Measurements from ENCODE around the gene ABCC4. TPM values are rescaled to one million over a fixed set of nuclear protein-coding genes. Genes with fewer than 3 reads are reported as not detected.

The ABCC4 gene
- total RNA-seq (2014; rRNA removed; shearing (Covaris generic)): 32.4 and 35.4 TPM in 2 replicates

DNA sequence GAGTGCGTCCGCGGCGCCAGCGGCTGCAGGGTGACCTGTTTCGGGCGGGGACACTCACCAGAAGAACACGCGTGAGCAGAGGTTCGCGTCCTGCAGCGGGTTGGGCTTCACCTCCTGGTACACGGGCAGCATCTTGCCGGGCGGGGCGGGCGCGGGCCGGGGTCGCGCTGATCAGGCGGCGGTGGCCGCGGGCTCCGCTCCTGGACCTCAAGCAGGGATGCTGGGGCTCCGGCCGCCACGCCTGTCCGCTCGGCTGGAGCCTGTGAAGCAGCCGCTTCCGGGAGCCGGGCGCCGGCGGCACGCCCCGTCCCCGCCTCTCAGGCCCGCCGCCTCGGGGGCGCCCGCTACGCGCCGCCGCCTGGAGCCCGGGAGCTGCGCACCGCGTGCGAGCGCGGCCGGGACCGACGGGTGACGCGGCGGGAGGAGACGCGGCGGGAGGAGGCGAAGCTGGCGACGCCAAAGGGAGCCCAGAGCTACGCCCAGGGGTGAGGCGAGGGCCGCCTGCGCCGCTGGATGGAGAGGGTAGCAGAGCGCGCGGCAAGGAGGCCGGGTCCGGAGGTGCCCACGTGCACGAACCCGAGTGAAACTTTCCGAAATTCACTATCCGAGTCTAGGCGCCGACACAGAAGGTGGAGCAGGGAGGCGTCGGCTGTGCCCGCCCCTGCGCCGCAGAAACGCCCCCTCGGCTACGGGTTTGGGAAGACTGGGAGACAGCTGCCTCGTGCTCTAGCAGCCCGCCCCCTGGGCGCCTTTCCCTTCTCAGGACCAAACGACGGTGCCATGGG, at the start of gene ABCC4:
TSS of gene ABCC4 (minus strand) at position 269 of the 785 bp plus-strand sequence. CDS start at position 132, 137 bp downstream.
- DNase-seq (ENCODE audit: low spot score): peak; percentile 58

DNA sequence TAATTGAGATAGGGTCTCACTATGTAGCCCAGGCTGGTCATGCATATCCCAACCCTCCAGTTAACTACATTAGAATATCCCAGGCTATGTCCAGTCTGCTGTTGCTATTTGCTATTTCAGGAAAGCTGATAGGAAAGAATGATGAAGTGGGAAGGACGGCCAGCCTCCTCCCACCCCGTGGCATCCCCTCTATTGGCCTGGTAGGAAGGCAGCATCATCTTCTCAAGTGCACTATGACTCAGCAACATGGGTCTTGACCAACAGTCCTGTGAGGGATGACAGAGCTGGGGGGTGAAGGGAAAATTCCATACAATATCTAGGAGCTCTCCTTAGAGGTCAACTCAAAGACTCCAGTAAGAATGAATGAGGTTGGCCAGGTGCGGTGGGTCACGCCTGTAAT, 48.0 kb upstream of the ABCC4 start:
- peak; percentile 56 for DNase-seq (ENCODE audit: low spot score)

DNA sequence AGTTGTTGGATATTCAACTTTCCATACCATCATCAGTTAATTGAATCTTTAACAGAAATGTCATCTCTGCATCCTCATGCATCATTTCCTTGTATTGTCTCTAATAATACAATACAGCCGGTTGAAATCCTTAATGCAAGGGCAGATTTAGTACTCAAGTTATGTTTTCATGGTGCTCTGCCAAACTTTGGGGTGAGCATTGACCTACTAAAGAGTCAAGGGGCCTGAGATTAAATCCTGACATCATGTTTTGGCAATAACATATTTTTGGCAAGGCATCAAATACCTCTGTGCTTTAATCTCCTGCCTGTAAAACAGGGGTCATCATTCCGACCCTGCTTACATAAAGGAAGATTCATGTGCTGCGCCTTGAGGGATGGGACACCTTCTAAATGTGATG, 42.7 kb upstream of the ABCC4 start:
- DNase-seq (ENCODE audit: low spot score): no peak

DNA sequence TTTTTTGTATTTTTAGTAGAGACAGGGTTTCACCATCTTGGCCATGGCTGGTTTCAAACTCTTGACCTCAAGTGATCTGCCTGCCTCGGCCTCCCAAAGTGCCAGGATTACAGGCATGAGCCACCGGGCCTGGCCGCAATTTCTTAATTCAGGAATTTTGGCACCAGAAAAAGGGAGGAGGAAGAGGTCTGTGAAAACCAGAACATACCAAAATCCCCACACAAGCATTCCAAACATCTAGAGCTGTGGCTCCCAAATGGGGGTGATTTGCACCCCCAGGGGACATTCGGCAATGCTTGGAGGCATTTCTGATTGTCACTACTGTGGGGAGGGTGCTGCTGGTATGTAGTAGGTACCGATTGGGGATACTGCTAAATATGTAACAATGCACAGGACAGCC, 40.2 kb upstream of the ABCC4 start:
- no peak for DNase-seq (ENCODE audit: low spot score)

DNA sequence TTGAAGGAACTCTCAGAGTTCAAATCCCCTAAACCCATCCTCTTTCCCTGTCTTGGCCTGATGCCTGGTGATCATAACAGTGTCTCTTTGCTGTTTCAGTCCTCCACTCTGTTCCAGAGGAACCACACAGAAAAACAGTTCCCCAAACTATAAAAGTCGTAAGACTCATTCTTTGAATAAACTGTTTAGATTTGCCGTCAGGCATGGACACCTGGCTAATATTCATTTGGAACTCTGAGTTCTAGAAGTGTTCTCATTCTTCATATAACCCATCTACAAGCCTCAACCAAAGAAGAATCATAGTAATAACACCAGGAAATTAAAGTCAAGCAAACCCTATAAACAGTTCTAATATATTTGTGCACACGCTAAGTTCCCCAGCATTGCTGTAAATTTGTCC, 37.7 kb upstream of the ABCC4 start:
- no peak for DNase-seq (ENCODE audit: low spot score)

DNA sequence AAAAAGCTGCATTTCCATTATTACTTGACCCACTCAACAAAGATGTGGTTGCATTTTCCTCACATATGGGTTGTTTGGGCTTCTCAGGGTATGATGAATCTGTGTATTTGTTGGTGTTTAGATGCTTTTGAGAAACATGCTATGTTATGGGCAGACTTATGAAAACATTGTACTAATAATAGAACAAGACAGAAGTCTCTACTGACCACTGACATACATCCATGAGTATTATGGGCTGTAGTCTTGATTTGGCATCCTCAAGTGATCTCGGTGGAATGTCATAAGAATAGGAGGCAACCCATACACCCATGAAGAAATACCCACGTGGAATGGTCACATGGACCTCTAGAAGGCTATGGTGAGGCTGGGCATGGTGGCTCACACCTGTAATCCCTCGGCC, 36.3 kb upstream of the ABCC4 start:
- DNase-seq (ENCODE audit: low spot score): no peak

GRCh38 chr13:95335667-95336066, 34.4 kb upstream of the ABCC4 start:
- no peak for DNase-seq (ENCODE audit: low spot score)

- no peak for DNase-seq (ENCODE audit: low spot score)
Observed at GRCh38 chr13:95328386-95328785, 27.1 kb upstream of the ABCC4 start.

GRCh38 chr13:95327190-95327589, 25.9 kb upstream of the ABCC4 start:
- no peak for DNase-seq (ENCODE audit: low spot score)

DNA sequence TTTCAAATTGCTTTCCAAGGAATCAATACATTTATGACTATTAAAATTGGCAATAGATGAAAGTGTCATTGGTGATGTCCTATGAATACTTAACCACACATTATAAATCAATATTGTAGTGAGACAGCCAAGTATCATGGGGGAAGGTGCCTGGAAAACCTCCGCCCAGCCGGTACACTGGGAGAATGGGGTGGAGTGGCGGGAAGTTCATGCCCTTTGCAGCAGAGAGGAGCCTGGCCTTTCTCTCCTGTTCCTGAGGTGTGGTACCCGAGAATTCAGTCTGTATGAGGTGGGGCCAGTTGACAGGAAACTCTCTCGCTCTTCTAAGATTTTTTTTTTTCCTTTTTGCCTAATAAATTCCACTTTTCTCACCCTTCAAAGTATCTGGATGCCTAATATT, 25.4 kb upstream of the ABCC4 start:
- DNase-seq (ENCODE audit: low spot score): no peak

DNA sequence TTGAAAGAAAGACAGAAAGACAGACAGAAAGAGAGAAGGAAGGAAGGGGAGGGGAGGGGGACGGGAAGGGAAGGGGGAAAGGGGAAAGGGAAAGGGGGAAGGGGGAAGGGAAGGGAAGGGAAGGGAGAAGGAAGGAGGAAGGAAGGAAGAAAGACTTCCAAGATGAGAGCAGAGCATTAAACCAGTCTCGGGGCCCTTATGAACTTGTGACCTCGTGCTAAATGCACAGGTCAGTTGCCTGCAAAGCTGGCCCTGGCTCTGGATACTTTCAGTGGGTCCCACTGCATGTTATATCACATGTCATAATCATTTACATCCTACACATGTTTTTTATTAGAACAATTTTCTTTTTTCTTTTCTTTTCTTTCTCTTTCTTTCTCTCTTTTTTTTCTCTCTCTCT, 24.2 kb upstream of the ABCC4 start:
- no peak for DNase-seq (ENCODE audit: low spot score)

DNA sequence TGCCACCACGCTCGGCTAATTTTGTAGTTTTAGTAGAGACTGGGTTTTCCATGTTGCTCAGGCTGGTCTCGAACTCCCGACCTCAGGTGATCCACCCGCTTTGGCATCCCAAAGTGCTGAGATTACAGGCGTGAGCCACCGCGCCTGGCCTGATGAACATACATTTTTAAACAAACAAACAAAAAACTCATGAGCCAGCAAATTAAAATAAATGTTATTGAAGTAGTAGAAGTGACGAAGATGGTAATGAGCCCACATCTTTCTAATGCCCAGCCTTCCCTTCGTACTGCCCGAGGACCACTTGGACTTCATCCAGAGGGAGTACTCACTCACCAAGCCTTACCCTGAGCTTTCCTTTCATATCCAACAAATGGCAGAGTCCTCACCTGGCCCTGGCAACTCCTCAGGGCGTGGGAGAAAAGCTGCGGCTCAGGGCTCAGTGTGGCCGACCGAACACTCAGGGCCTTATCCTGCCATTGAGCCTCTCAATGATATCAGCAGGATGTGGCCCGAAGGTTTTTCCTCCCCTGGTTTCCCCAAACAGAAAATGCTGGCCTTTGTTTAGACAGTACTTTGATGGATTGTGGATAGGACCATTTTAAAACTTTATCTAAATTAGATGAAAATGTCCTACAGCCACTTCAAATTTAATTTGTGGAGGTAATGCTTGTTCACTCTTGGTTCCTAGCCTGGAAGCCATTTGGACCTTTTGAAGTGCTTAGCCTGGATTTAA, 22.8 kb upstream of the ABCC4 start:
- DNase-seq (ENCODE audit: low spot score): no peak

DNA sequence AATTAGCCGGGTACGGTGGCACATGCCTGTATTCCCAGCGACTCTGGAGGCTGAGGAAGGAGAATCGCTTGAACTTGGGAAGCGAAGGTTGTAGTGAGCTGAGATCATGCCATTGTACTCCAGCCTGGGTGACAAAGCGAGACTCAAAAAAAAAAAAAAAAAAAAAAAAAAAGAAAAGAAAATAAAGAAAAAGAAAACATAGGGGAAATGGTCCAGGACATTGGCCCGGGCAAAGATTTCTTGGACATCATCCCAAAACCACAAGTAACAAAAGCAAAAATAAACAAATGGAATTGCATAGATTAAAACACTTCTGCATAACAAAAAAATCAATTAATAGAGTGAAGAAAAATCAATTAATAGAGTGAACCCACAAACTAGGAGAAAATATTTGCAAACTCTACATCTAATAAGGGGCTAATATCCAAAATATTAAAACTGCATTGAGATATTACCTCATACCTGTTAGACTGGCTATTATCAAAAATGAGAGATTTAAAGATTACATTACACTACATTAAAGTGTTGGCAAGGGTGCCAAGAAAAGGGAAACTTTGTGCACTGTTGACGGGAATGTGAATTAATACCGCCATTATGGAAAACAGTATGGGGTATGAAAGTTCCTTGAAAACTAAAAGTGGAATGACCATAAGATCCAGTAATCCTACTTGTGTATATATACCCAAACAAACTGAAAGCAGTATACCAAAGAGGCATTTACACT, 18.5 kb upstream of the ABCC4 start:
- peak; percentile 27 for DNase-seq (ENCODE audit: low spot score)

- peak; percentile 45 for DNase-seq (ENCODE audit: low spot score)
Observed at GRCh38 chr13:95317039-95317989, 16.1 kb upstream of the ABCC4 start.

GRCh38 chr13:95315752-95316151, 14.5 kb upstream of the ABCC4 start:
- no peak for DNase-seq (ENCODE audit: low spot score)

GRCh38 chr13:95307507-95307906, 6.3 kb upstream of the ABCC4 start:
- no peak for DNase-seq (ENCODE audit: low spot score)

DNA sequence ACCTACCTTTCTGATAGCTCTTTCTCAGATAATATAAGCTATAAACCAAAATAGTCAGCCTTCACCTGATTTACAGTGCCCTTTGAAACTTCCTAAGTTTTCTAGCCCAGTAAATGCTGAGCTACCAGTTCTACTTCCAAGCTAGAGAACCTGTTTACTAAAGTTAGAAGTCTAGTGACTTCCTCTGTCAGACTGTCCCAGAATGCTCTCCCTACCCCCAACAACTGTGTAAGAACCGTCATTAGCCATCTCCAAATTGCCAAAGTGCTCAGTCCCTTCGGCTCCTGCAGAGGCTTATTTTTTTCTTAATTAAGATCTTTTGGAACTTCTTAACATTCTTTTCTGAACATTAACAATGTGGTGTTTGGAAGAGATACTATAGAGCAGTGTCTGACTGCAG, 3.2 kb upstream of the ABCC4 start:
- DNase-seq (ENCODE audit: low spot score): no peak

GRCh38 chr13:95301968-95302393, 730 bp upstream of the ABCC4 start:
- no peak for DNase-seq (ENCODE audit: low spot score)

- DNase-seq (ENCODE audit: low spot score): peak; percentile 57
Observed at GRCh38 chr13:95300625-95301182, 547 bp downstream of the ABCC4 start.

- no peak for DNase-seq (ENCODE audit: low spot score)
Observed at GRCh38 chr13:95298971-95299621, 2.2 kb downstream of the ABCC4 start.
